Cardiac muscle cell (in vitro differentiated cells and primary cell): ENCODE results near the gene SMIM45.

Source experiments
- DNase-seq, 2 donors: peaks; one replicate each; pipeline versions ENCODE4 v3.0.0 to v3.0.0-alpha.2; 2010 to 2017; ENCODE audit warnings: low read depth in 1 of 2, low spot score in 1 of 2
- H3K27ac ChIP-seq: fragments of 200-600 bp; sonication (generic); 2 replicates; pipeline ENCODE4 v1.5.1; 2016
- H3K27me3 ChIP-seq: fragments of 200-600 bp; sonication (generic); 2 replicates; pipeline ENCODE4 v1.6.0; 2016; ENCODE audit warnings: control low read depth
- H3K36me3 ChIP-seq: fragments of 200-600 bp; sonication (generic); 2 replicates; pipeline ENCODE4 v1.5.1; 2016; ENCODE audit warnings: control low read depth
- H3K4me1 ChIP-seq: fragments of 200-600 bp; sonication (generic); 2 replicates; pipeline ENCODE4 v1.8.1; 2017; ENCODE audit warnings: low read depth, mild to moderate bottlenecking, mixed run types
- H3K4me3 ChIP-seq: fragments of 200-600 bp; sonication (generic); 2 replicates; pipeline ENCODE4 v1.5.1; 2016; ENCODE audit warnings: mild to moderate bottlenecking
- H3K9me3 ChIP-seq: fragments of 200-600 bp; sonication (generic); 2 replicates; pipeline ENCODE4 v1.5.1; 2017; ENCODE audit warnings: low read depth, mild to moderate bottlenecking, control low read depth
- CTCF ChIP-seq: IDR thresholded peaks from 2 replicates; pipeline ENCODE4 v1.5.1; 2012; ENCODE audit warnings: low read depth, mild to moderate bottlenecking, low read length

Gene SMIM45

GRCh38 chr22:41925783-41926460 is 26.0 kb upstream of the SMIM45 start:
- peak overlapping the region; percentile 22 for H3K4me3 ChIP-seq

GRCh38 chr22:41927813-41928212 is 24.1 kb upstream of the SMIM45 start:
- no peak overlapping the region for H3K27ac ChIP-seq
- peaks cover 33% of the 10 kb centered on the region for H3K27me3 ChIP-seq
- no peaks in the 10 kb centered on the region for H3K4me1 ChIP-seq
- H3K4me3 ChIP-seq: no peak overlapping the region
- no peaks in the 10 kb centered on the region for H3K36me3 ChIP-seq
- no peak for DNase-seq
- no peaks in the 10 kb centered on the region for H3K9me3 ChIP-seq
- no peak for TF ChIP-seq CTCF

More at GRCh38 chr22:41925783-41926460, 26.0 kb upstream of the SMIM45 start:
- H3K9me3 ChIP-seq: no peaks in the 10 kb centered on the region
- DNase-seq: peak; percentile 48 to 71
- H3K27ac ChIP-seq: no peak overlapping the region
- H3K27me3 ChIP-seq: peaks cover 35% of the 10 kb centered on the region
- H3K36me3 ChIP-seq: no peaks in the 10 kb centered on the region
- peak; percentile 57 for TF ChIP-seq CTCF
- H3K4me1 ChIP-seq: no peaks in the 10 kb centered on the region

DNA sequence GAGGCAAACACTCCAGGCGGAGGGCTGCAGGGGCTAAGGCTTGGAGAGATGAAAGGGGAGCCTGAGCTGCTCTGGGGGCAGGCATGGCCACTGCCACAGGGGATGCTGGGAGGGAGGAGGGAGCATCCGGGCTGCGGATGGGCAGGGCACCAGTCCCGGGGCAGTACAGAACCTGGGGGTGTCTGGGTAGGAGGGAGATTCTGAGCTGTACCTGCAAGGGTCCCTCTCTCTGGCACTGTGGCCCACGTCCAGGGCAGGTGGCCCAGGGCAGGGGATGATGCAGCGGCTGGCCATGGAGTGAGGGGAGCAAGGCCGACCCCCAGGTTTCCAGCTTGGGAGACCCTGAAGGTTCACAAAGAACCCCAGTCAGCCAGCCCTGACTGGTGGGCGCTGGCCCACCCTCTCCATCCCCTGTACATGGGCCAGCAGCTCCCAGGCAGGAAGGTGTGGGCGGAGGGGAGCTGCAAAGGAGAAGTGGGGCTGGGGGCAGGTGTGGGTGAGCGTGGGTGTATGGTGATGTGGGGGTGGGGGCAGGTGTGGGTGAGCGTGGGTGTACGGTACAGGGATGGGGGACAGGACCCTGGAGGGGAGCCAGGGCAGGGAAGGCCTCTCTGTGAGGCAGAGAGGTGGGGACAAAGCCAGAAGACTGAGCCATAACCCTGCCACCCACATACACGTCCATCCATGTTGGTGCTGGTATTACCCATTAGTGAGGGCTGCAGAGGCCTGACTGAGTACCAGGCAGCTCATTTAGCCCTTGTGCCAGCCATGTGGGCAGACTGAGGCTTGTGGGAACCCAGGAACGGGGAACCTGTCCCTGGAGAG is 23.1 kb upstream of the SMIM45 start:
- no peaks in the 10 kb centered on the region for H3K36me3 ChIP-seq
- no peaks in the 10 kb centered on the region for H3K4me1 ChIP-seq
- peaks cover 25% of the 10 kb centered on the region for H3K27me3 ChIP-seq
- H3K4me3 ChIP-seq: no peak overlapping the region
- no peak for TF ChIP-seq CTCF
- DNase-seq: no peak
- H3K9me3 ChIP-seq: no peaks in the 10 kb centered on the region
- H3K27ac ChIP-seq: no peak overlapping the region

DNA sequence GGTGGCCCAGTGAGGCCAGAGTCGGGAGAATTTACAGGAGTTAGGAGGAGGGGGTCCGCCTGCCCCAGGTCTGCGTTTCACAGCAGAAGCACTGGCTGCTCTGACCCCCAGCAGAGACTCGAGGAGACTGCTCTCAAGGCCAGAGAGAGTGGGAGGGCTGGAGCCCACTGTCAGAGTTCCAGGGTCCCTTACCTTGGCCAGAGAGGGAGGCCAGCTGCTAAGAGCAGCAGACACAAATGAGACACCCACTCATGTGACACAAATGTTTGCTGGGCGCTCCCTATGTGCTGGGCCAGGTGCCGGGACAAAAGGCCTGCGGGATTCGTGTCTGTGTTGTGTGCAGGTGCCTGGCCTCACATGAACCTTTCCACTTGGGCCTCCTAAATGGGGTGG is 22.5 kb upstream of the SMIM45 start:
- no peak for TF ChIP-seq CTCF
- Histone ChIP-seq H3K4me1 (no peaks in the 10 kb centered on the region), H3K9me3 (no peaks in the 10 kb centered on the region), H3K27ac (no peak overlapping the region), H3K27me3 (peaks cover 25% of the 10 kb centered on the region), H3K4me3 (no peak overlapping the region), H3K36me3 (no peaks in the 10 kb centered on the region)
- no peak for DNase-seq

DNA sequence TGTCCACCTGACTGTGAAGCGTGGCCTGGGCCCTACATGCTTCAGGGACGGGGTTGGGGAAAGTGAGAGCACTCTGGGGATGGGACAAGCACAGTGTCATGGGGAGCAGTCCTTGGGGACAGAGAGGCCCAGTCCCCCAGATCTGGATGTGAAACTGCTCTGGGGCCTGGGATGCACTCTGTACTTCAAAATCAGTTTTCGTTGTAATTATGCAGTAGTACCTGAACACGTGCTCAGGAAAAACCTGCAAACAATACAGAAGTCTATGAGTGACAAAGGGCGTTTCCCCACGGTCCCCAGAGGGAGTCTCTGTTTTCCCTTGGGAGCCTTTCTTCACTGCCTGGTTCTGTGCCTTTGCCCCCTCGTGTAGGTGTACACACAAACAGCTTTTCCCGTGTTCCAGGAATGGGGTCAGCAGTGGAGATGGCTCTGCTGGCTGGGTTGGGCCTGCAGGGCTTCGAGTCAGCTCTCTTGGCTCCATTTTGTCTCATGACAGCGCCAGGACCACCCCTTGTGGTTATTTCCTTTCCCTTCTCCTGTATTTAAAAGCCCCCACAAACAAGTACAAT is 20.2 kb upstream of the SMIM45 start:
- Histone ChIP-seq H3K27ac (no peak overlapping the region), H3K36me3 (no peaks in the 10 kb centered on the region), H3K4me1 (no peaks in the 10 kb centered on the region), H3K9me3 (no peaks in the 10 kb centered on the region), H3K4me3 (no peak overlapping the region), H3K27me3 (peaks cover 5% of the 10 kb centered on the region)
- DNase-seq: no peak
- no peak for TF ChIP-seq CTCF
